Activated T-cell treated with anti-CD3 and anti-CD28 coated beads for 4 hours (primary cell): ENCODE results near the gene ANKRD35.
"Not testable (repeated sequence)": the region's sequence is repeated elsewhere in the genome, so short reads cannot be mapped to it uniquely, and the experiment has no call there.

ENCODE experiments used
- DNase-seq: peaks from one replicate; pipeline ENCODE4 v3.0.0-alpha.2; 2020

The ANKRD35 gene

GRCh38 chr1:145885738-145886287 is at the start of gene ANKRD35:
ANKRD35 (minus strand) TSS chr1:145885866; CDS start chr1:145885758, 108 bp downstream.
- DNase-seq: peak; percentile 83

GRCh38 chr1:145932522-145933009 is 46.9 kb upstream of the ANKRD35 start:
- not testable (repeated sequence) for DNase-seq

- no peak for DNase-seq
Measured at GRCh38 chr1:145927916-145928643, 42.4 kb upstream of the ANKRD35 start.

GRCh38 chr1:145927063-145927886 is 41.6 kb upstream of the ANKRD35 start, which contains the start of gene RBM8A:
RBM8A (minus strand) TSS chr1:145927484; CDS start chr1:145927426, 58 bp downstream.
- peak; percentile 92 for DNase-seq

GRCh38 chr1:145926686-145927062 is 41.0 kb upstream of the ANKRD35 start:
- peak; percentile 40 for DNase-seq

GRCh38 chr1:145922266-145922665 is 36.6 kb upstream of the ANKRD35 start:
- no peak for DNase-seq

GRCh38 chr1:145920297-145920696 is 34.6 kb upstream of the ANKRD35 start:
- not testable (repeated sequence) for DNase-seq

GRCh38 chr1:145918992-145919939 is 33.6 kb upstream of the ANKRD35 start:
- no peak for DNase-seq

GRCh38 chr1:145918144-145918991 is 32.7 kb upstream of the ANKRD35 start, which contains the start of gene PEX11B:
PEX11B (minus strand) TSS chr1:145918717; CDS start chr1:145918688, 29 bp downstream.
- DNase-seq: peak; percentile 91

GRCh38 chr1:145917595-145917994 is 31.9 kb upstream of the ANKRD35 start:
- no peak for DNase-seq

GRCh38 chr1:145916745-145917144 is 31.1 kb upstream of the ANKRD35 start:
- no peak for DNase-seq

GRCh38 chr1:145912128-145912641 is 26.5 kb upstream of the ANKRD35 start:
- no peak for DNase-seq

GRCh38 chr1:145908653-145909052 is 23.0 kb upstream of the ANKRD35 start:
- no peak for DNase-seq

- DNase-seq: no peak
Measured at GRCh38 chr1:145906954-145907753, 21.5 kb upstream of the ANKRD35 start.

GRCh38 chr1:145901312-145902021 is 15.8 kb upstream of the ANKRD35 start:
- no peak for DNase-seq

- no peak for DNase-seq
Measured at GRCh38 chr1:145898756-145899155, 13.1 kb upstream of the ANKRD35 start.

GRCh38 chr1:145897969-145898368 is 12.3 kb upstream of the ANKRD35 start:
- no peak for DNase-seq

- DNase-seq: no peak
Measured at GRCh38 chr1:145895471-145895870, 9.8 kb upstream of the ANKRD35 start.

GRCh38 chr1:145893306-145894055 is 7.8 kb upstream of the ANKRD35 start:
- no peak for DNase-seq
